HEK293 (cell line): ENCODE results near the gene RBFOX1.

Experiments
- CTCF ChIP-seq: fragments of 450-650 bp; formaldehyde crosslinking; IDR thresholded peaks from 2 replicates; pipeline ENCODE4 v1.5.1; 2016; ENCODE audit warnings: missing biosample characterization, missing genetic modification characterization
- ZBTB17 ChIP-seq: fragments of 450-650 bp; formaldehyde crosslinking; IDR thresholded peaks from 2 replicates; pipeline ENCODE4 v1.5.1; 2016; ENCODE audit warnings: missing biosample characterization, missing genetic modification characterization
- ZNF423 ChIP-seq: fragments of 450-650 bp; formaldehyde crosslinking; IDR thresholded peaks from 2 replicates; pipeline ENCODE4 v1.5.1; 2016; ENCODE audit warnings: missing biosample characterization, missing genetic modification characterization
- ZNF518A ChIP-seq: fragments of 450-650 bp; formaldehyde crosslinking; conservative IDR thresholded peaks from 2 replicates; pipeline ENCODE4 v1.5.1; 2016; ENCODE audit warnings: low read depth, missing biosample characterization, missing genetic modification characterization
- ZNF548 ChIP-seq: fragments of 450-650 bp; formaldehyde crosslinking; IDR thresholded peaks from 2 replicates; pipeline ENCODE4 v1.5.1; 2016; ENCODE audit warnings: missing biosample characterization, missing genetic modification characterization
- ZNF658 ChIP-seq: fragments of 450-650 bp; formaldehyde crosslinking; IDR thresholded peaks from 2 replicates; pipeline ENCODE4; 2016; ENCODE audit warnings: missing biosample characterization, missing genetic modification characterization

GRCh38 chr16:7303052-7303610, 29.5 kb upstream of the RBFOX1 start:
- TF ChIP-seq ZBTB17: no peak
- TF ChIP-seq ZNF423 (tag by site-specific recombination): no peak
- no peak for TF ChIP-seq CTCF (tag by site-specific recombination)
- no peak for TF ChIP-seq ZNF518A (tag by site-specific recombination)
- no peak for TF ChIP-seq ZNF658 (tag by site-specific recombination)
- TF ChIP-seq ZNF548: no peak
